OCI-LY3 (cell line): ENCODE results near the gene TRPM5.

Experiments used
- CTCF ChIP-seq: fragments of 200-600, 300-600 bp; sonication (generic); IDR thresholded peaks from 2 replicates; pipeline ENCODE4 v1.5.1; 2014; ENCODE audit warnings: antibody characterized with exemption, low read length, low read depth
- EZH2phosphoT487 ChIP-seq: fragments of 200-600 bp; shearing (Covaris generic); IDR thresholded peaks from 2 replicates; pipeline ENCODE4 v1.6.1; 2018; ENCODE audit warnings: antibody characterized with exemption, mixed run types, low read depth

GRCh38 chr11:2402106-2402505 is 42.2 kb downstream of the TRPM5 start:
- no peak for TF ChIP-seq CTCF
- TF ChIP-seq EZH2phosphoT487: no peak
